ENCODE measurements around the gene PDZK1. TPM values are rescaled to one million over a fixed set of nuclear protein-coding genes. Genes with fewer than 3 reads are reported as not detected.

The PDZK1 gene
- total RNA-seq: 0.39 and 0.72 TPM in 2 replicates

GRCh38 chr1:145707183-145707867, at the start of gene PDZK1:
Gene PDZK1 (minus strand): TSS chr1:145707368. CDS start chr1:145688021, 19,347 bp downstream.

GRCh38 chr1:145719230-145720079, 12.3 kb upstream of the PDZK1 start, which contains the start of gene CD160:
Gene CD160 (plus strand): TSS chr1:145719499. CDS start chr1:145728328, 8,829 bp downstream.

Other genes starting within 250 kb of the PDZK1 start
- gene GPR89A, start 99.4 kb downstream of the PDZK1 start, total RNA-seq: 13.4 and 14.4 TPM in 2 replicates
- gene CD160, start 12.1 kb upstream of the PDZK1 start, total RNA-seq: not detected in 2 replicates
- 5.6 and 6.9 TPM in 2 replicates for gene RNF115, start 116.7 kb upstream of the PDZK1 start, total RNA-seq
- gene POLR3C, start 116.8 kb upstream of the PDZK1 start, total RNA-seq: 25.6 and 30.5 TPM in 2 replicates
- gene NUDT17, start 138.3 kb upstream of the PDZK1 start, total RNA-seq: 0.32 and 5.2 TPM in 2 replicates
- gene PIAS3, start 151.7 kb upstream of the PDZK1 start, total RNA-seq: 22.4 and 23.1 TPM in 2 replicates
- gene ANKRD35, start 178.5 kb upstream of the PDZK1 start, total RNA-seq: 1.8 and 8.8 TPM in 2 replicates
- 7.1 and 10.0 TPM in 2 replicates for gene ITGA10, start 202.7 kb upstream of the PDZK1 start, total RNA-seq
- gene PEX11B, start 211.3 kb upstream of the PDZK1 start, total RNA-seq: 24.7 and 31.3 TPM in 2 replicates
- 116 and 131 TPM in 2 replicates for gene RBM8A, start 220.1 kb upstream of the PDZK1 start, total RNA-seq